C1 segment of cervical spinal cord (tissue), 14 donors: ENCODE results near the gene UCN.
"Not testable (repeated sequence)": the region's sequence is repeated elsewhere in the genome, so short reads cannot be mapped to it uniquely, and the experiment has no call there.

Experiments
- DNase-seq, 14 donors: peaks; one replicate each; lab custom pipeline; 2025; lab: John Stamatoyannopoulos, UW

The UCN gene

DNA sequence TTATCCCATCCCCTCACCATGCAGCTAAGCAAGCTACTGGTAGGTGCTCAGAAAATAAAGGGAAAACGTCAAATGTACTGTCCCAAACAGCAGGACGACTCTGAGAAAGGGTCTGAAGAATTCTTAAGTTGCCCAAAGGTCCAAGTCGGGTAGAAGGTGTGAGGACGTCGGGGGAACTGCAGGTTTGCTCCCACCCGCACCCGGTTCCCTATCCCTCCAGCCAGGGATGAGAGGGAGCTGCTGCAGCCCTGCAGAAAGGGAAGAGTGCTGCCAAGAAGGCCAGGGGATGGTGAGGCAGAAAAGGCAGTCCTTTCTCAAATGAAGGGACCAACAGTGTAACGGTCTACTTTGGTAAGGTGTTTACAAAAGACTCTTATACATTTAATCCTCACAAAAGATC is 6.9 kb upstream of the UCN start:
- no peak for DNase-seq

DNA sequence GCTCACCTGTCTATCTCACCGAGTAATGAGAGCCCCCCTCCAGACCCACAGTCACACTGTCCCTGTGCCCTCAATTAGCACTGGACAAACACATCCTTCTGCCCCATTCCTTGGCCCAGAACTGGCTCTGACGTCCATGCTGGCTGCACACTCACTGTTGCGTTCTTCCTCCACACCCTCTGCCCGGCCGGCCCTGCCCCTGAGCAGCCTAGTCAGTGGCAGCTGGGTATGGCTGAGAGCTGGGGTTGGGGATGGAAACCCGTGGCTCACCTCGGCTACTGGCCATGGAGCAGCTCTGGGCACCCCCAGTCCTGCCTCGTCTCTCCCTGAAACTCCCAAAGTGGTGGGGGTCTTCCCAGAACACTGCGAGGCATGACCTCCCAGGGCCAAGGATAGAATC is 6.5 kb upstream of the UCN start:
- no peak for DNase-seq

GRCh38 chr2:27313882-27314645 is 5.8 kb upstream of the UCN start:
- no peak for DNase-seq

- no peak for DNase-seq
These were observed 3.9 kb upstream of the UCN start for GRCh38 chr2:27312152-27312551.

- DNase-seq, result no peak
These were observed 1.4 kb upstream of the UCN start for GRCh38 chr2:27309651-27310050.

GRCh38 chr2:27307545-27308358 is 493 bp downstream of the UCN start:
- no peak for DNase-seq

- DNase-seq, result no peak
These were observed 1.0 kb downstream of the UCN start for GRCh38 chr2:27307287-27307544.

DNA sequence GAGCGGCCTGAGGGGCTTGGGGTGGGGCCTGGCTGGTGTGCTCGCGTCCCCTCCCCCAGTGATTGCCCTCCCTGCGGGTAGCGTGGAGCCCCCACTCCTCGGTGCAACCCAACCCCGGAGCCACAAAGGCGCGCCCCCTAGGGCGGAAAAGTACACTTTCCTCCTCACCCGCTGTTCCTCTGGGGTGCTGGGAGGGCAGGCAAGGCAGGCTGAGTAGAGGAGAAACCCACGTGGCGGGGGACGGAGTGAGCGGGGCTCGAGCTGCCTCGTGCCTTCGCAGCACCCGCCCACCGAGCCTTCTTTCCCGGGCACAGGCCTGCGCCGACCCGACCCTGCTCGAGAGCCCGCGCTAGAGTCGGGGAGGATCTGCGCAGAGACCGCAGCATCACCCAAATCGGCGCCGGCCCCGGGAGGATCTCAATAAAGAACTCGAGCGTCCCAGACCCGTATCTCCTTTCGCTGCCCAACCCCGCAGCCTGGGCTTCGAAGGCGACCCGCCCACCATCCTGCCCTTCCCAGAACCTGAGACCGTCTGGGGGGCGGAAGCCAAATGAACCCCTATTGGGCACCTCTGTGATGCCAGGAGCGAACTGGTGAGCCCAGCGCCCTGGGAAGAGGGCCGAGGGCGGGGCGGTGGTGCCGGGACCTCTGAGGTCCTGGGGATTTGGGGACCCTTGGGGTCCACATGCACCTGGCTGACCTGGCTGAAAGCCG is 1.5 kb downstream of the UCN start:
- no peak for DNase-seq

GRCh38 chr2:27306136-27306535 is 2.1 kb downstream of the UCN start:
- no peak for DNase-seq

- no peak for DNase-seq
These were observed 2.7 kb downstream of the UCN start for GRCh38 chr2:27305516-27305915.

GRCh38 chr2:27304488-27305240 is 3.6 kb downstream of the UCN start:
- DNase-seq, result no peak

DNA sequence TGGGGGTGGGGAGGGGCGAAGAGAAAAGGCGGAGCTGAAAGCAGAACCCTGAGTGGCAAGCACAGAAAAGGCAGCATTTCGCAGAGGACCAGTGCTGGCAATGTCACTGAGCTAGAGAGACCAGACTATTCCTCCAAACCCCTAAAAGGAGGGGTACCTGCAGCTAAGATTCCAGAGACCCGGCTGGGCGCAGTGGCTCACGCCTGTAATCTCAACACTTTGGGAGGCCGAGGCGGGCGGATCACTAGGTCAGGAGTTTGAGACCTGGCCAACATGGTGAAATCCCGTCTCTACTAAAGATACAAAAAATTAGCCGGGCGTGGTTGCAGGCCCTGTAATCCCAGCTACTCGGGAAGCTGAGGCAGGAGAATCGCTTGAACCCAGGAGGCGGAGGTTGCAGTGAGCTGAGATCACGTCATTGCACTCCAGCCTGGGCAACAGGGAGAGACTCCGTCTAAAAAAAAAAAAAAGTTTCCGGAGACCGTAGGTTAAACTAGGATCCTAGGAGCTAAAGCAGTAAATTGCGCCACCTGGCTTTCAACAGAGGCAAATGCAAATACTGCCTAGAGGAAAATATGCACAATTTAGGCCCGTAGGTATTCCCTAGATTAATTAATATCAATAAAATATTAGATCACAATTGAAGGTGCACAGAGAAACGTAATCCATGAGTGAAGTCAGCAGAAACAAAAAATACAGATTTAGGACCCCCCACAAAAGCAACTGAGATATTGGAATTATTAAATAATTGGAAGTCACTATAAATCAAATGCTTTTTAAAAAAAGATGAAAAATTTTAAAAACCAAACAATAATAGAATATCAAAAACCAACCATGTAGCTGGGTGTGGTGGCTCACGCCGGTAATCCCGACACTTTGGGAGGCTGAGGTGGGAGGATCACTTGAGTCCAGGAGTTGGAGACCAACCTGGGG is 4.9 kb downstream of the UCN start:
- peak in 2 of 14 donors; percentile 4 to 11 for DNase-seq

DNA sequence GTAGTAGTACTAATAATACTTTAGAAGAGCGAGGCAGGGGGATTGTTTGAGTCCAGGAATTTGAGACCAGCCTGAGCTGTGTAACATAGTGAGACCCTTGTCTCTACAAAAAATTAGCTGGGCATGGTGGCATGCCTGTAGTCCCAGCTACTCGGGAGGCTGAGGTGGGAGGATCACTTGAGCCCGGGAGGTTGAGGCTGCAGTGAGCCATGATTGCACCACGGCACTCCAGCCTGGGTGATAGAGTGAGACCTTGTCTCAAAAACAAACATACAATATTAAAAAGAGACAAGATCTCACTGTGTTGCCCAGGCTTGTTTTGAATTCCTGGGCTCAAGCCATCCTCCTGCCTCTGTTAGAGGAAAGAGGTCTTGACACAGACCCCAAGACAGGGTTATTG is 7.6 kb downstream of the UCN start:
- DNase-seq, result not testable (repeated sequence)

DNA sequence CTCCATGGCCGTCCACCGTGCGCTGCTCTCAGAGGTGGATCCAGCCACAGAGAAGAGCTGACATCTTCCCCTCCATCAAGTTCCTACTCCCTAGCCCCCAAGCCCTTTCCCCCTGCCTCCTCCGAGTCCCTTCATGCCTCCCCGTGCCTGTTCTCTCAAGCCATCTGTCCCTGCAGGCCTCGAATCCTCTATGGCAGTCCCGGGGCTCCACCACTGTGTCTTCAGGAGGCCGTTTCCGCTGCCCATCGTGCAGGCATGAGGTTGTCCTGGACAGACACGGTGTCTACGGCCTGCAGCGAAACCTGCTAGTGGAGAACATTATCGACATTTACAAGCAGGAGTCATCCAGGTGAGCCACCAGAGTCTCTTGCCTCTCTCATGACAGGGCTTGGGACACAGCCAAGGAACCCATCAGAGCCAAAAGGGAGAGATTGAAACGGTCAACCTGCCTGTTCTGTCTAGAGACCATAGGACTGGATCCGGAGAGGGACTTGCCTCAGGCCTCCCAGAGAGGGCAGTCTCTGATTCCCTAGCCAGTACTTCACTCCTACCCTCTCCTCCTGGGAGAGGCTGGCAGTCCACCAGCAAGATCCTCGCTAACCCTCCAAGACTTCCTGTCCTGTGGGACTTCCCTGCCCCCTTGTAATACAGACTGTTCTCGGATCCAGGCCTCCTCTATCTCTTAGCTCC is 9.7 kb downstream of the UCN start:
- no peak for DNase-seq

DNA sequence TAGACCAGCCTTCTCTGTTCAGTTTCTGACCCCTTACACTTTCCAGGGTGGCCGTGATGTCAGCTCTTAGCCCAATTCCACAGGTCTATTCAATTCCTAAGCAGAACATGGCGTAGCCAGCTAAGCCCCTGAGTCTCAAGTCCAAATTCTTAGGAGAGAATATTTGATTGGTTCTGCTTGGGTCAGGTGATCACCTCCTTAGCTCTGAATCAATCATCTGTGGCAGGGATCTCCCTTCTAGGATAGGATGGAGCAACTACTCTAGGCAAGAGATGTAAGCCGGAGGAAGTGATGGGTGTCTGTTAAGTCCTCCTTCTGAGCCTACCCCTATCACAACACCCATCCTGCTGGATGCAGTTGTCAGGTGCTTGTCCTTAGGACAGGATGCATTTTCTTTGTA is 11.1 kb downstream of the UCN start:
- DNase-seq, result no peak

DNA sequence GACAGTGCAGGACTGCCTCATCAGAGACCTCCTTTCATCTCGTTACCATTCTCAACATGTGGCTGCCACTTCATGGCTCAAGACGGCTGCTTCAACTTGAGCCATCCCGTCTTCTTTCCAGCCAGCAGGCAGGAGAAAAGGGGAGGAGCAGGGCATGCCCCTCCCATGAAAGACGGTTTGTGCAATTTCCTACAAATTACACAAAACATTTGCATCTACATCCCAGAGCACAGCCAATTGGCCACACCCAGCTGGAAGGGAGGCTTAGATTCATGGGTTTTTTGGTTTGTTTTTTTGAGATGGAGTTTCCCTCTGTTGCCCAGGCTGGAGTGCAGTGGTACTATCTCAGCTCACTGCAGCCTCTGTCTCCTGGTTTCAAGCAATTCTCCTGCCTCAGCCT is 11.8 kb downstream of the UCN start:
- DNase-seq, result no peak

GRCh38 chr2:27294928-27295327 is 13.3 kb downstream of the UCN start:
- DNase-seq, result no peak

GRCh38 chr2:27291865-27292264 is 16.4 kb downstream of the UCN start:
- DNase-seq, result no peak

DNA sequence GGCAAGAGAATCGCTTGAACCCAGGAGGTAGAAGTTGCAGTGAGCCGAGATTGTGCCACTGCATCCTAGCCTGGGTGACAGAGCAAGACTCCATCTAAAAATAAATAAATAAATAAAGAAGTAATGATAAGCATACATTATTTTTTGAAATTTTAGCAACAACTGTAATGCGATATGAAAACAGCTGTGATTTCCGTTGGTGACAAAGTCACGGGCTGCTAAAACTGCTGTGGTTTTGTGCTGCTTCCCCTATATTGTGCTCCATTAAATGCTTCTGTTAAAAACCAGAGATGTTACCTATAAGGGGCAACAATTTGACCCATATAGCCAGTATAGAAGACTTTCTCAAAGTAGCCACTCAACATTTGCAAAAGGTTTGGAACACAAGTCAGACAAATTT is 17.7 kb downstream of the UCN start:
- no peak for DNase-seq

GRCh38 chr2:27288610-27289009 is 19.6 kb downstream of the UCN start:
- no peak for DNase-seq
